GM19468 (cell line): Measurements from ENCODE around the gene RIMBP2.
"Not testable (repeated sequence)": the region's sequence is repeated elsewhere in the genome, so short reads cannot be mapped to it uniquely, and the experiment has no call there.

ENCODE experiments used
- ATAC-seq: cut with Tn5 transposase; IDR thresholded peaks from one replicate; pipeline ENCODE4 v1.9.1; 2021; ENCODE audit warnings: mild to moderate bottlenecking, moderate library complexity, moderate number of reproducible peaks; ENCODE audit not compliant: unreplicated experiment; ENCODE audit errors: extremely low read depth

RIMBP2 gene

GRCh38 chr12:130661486-130662255 is 54.4 kb downstream of the RIMBP2 start:
- ATAC-seq, result no peak

- no peak for ATAC-seq
Measured at GRCh38 chr12:130661059-130661458, 55.0 kb downstream of the RIMBP2 start.

GRCh38 chr12:130658145-130658911 is 57.8 kb downstream of the RIMBP2 start:
- ATAC-seq, result no peak

DNA sequence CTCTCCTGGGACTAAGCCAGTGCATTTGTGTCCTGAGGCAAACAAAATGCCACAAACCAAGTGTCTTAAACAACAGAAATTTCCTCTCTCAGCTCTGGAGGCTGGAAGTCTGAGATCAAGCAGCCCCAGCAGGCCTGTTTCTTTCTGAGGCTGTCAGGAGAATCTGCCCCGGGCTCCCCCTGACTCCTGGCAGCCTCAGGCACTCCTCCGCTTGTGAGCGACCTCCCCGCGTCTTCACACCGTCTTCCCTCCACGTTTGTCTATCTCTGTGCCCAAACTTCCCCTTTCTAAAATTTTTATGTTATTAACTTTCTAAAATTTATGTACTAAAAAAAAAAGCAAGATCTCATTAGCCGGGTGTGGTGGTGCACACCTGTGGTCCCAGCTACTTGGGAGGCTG is 59.7 kb downstream of the RIMBP2 start:
- ATAC-seq, result no peak

GRCh38 chr12:130655881-130656280 is 60.2 kb downstream of the RIMBP2 start:
- ATAC-seq, result no peak

DNA sequence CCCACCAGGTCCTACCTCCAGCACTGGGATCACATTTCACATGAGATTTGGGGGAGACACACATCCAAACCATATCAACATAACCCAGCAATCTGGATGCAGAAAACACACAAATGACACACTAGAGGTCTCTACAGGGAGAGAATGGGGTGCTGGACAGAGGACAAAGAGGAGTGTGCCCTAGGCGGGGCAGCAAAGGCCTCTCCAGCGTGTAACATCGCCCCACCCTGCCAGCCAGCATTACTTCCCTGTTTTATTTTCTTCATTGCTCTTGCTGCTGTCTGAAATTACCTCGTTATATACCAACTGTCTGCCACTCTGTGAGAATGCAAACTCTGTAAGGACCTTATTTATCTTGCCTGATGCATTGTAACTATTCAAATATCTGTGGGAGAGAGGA is 61.1 kb downstream of the RIMBP2 start:
- ATAC-seq, result no peak

- ATAC-seq, result no peak
Measured at GRCh38 chr12:130651188-130651959, 64.7 kb downstream of the RIMBP2 start.

- ATAC-seq, result no peak
Measured at GRCh38 chr12:130650131-130650530, 66.0 kb downstream of the RIMBP2 start.

GRCh38 chr12:130649101-130650045 is 66.7 kb downstream of the RIMBP2 start:
- ATAC-seq, result no peak

- no peak for ATAC-seq
Measured at GRCh38 chr12:130647814-130648213, 68.3 kb downstream of the RIMBP2 start.

- ATAC-seq, result no peak
Measured at GRCh38 chr12:130646716-130647370, 69.3 kb downstream of the RIMBP2 start.

DNA sequence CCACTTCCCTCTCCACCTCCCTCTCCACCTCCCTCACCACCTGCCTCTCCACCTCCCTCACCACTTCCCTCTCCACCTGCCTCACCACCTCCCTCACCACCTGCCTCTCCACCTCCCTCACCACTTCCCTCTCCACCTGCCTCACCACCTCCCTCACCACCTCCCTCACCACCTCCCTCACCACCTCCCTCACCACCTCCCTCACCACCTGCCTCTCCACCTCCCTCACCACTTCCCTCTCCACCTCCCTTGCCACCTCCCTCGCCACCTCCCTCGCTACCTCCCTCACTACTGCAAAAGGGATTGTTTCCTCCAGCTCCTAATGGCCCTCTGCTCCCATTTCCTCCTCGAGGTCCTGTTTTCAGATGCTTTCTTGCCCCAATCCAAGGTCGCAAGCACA is 69.9 kb downstream of the RIMBP2 start:
- ATAC-seq, result not testable (repeated sequence)

DNA sequence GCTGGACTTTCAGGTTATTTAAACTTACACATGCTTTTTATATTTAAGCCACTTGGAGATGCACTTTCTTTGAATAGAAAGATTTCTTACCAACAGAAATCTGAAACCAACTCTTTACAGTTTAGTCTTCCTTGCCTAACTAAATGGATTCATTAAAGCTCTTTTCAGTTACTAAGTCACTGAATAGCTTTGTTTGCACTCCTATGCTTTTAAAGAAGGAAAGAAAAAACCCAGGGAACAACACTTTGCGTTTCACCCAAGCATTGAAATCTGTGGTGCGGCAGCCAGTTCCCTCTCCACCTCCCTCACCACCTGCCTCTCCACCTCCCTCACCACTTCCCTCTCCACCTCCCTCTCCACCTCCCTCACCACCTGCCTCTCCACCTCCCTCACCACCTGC is 70.3 kb downstream of the RIMBP2 start:
- ATAC-seq, result no peak

- ATAC-seq, result no peak
Measured at GRCh38 chr12:130644566-130644965, 71.5 kb downstream of the RIMBP2 start.

GRCh38 chr12:130644146-130644545 is 72.0 kb downstream of the RIMBP2 start:
- no peak for ATAC-seq

GRCh38 chr12:130642856-130643255 is 73.2 kb downstream of the RIMBP2 start:
- ATAC-seq, result no peak

DNA sequence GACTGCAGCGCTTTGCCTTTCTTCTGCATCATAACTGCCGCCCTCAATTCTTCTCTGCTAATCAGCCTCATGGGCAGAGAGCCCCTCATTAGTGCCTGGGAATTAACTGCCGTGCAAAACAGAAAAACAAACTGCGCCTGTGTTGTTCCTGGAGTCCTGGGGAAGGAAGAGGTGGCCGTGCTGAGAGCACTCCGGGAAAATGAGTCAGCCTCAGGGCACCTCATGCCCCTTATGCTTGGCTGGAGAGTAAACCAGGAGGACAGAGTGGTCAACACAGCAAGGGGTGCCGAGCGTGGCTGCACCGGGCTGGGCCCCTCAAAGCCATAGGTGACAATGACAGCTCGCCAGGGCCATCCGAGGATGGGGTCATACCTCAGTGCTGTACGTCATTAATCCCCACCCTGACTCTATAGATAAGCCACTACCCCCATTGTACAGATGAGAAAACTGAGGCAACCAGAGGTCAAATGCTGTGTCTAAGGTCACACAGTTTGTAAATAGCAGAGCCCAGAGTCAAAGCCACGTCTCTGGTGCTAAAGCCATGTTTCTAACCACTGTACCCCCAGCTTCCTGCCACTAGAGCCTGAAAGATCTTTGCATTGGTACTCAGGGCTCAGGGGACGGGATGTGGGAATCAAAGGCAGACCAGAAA is 74.4 kb downstream of the RIMBP2 start:
- ATAC-seq, result no peak

DNA sequence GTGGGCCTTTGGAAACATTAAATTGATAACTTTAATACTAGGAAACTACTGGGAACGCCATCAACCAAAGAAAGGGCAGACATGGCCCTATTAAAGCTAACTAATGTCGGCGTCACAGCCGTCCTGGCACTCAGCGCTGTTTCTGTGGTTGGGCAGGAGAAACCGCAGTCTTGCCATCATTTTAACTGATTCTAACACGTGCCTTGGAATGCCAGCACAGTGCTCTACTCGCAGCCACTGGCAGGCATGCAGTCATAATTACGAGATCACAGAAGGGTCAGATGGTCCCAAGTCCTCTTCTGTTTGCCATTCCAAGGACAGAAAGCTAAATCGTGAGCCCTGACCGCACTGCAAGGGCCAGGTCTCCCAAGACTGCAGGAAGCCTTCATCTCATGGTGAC is 75.2 kb downstream of the RIMBP2 start:
- no peak for ATAC-seq

GRCh38 chr12:130640496-130640895 is 75.6 kb downstream of the RIMBP2 start:
- no peak for ATAC-seq
